ENCODE results near the gene CRYBG3. TPM values are rescaled to one million over a fixed set of nuclear protein-coding genes. Genes with fewer than 3 reads are reported as not detected.

Gene CRYBG3
- total and polyA plus RNA-seq, 2 experiments from 2014 or later = 2.7 to 20.9 TPM

GRCh38 chr3:97838393-97838792 is 16.6 kb downstream of the CRYBG3 start:
- Histone ChIP-seq H3K36me3 (no peaks in the 10 kb centered on the region), H3K27ac (no peak overlapping the region), H3K27me3 (no peaks in the 10 kb centered on the region), H3K9me3 (ENCODE audit: low read depth) (no peaks in the 10 kb centered on the region), H3K4me1 (ENCODE audit: low read depth) (no peaks in the 10 kb centered on the region), H3K4me3 (no peak overlapping the region)
- no peak for DNase-seq (ENCODE audit: low read depth in 1 of 2, low spot score in 1 of 2)
- no peak for TF ChIP-seq CTCF (IDR thresholded peaks at IDR 0.05; ENCODE audit: low read depth, low read length)

- Histone ChIP-seq H3K4me3 (no peak overlapping the region), H3K36me3 (no peaks in the 10 kb centered on the region), H3K27ac (no peak overlapping the region), H3K9me3 (ENCODE audit: low read depth) (no peaks in the 10 kb centered on the region), H3K27me3 (no peaks in the 10 kb centered on the region), H3K4me1 (ENCODE audit: low read depth) (no peaks in the 10 kb centered on the region)
- DNase-seq (ENCODE audit: low read depth in 1 of 2, low spot score in 1 of 2) = no peak
- TF ChIP-seq CTCF (IDR thresholded peaks at IDR 0.05; ENCODE audit: low read depth, low read length) = no peak
Measured at GRCh38 chr3:97839944-97840343, 18.1 kb downstream of the CRYBG3 start.

GRCh38 chr3:97841304-97841703 is 19.5 kb downstream of the CRYBG3 start:
- H3K36me3 ChIP-seq = no peaks in the 10 kb centered on the region
- H3K4me1 ChIP-seq (ENCODE audit: low read depth) = no peaks in the 10 kb centered on the region
- no peak for DNase-seq (ENCODE audit: low read depth in 1 of 2, low spot score in 1 of 2)
- no peak overlapping the region for H3K4me3 ChIP-seq
- no peak for TF ChIP-seq CTCF (IDR thresholded peaks at IDR 0.05; ENCODE audit: low read depth, low read length)
- H3K9me3 ChIP-seq (ENCODE audit: low read depth) = no peaks in the 10 kb centered on the region
- H3K27me3 ChIP-seq = no peaks in the 10 kb centered on the region
- no peak overlapping the region for H3K27ac ChIP-seq

GRCh38 chr3:97841956-97842355 is 20.1 kb downstream of the CRYBG3 start:
- DNase-seq (ENCODE audit: low read depth in 1 of 2, low spot score in 1 of 2) = no peak
- no peaks in the 10 kb centered on the region for H3K9me3 ChIP-seq (ENCODE audit: low read depth)
- H3K36me3 ChIP-seq = no peaks in the 10 kb centered on the region
- no peak for TF ChIP-seq CTCF (IDR thresholded peaks at IDR 0.05; ENCODE audit: low read depth, low read length)
- no peaks in the 10 kb centered on the region for H3K27me3 ChIP-seq
- H3K27ac ChIP-seq = no peak overlapping the region
- no peak overlapping the region for H3K4me3 ChIP-seq
- no peaks in the 10 kb centered on the region for H3K4me1 ChIP-seq (ENCODE audit: low read depth)

- Histone ChIP-seq H3K27ac (no peak overlapping the region), H3K4me1 (ENCODE audit: low read depth) (no peaks in the 10 kb centered on the region), H3K27me3 (no peaks in the 10 kb centered on the region), H3K9me3 (ENCODE audit: low read depth) (no peaks in the 10 kb centered on the region), H3K36me3 (no peaks in the 10 kb centered on the region), H3K4me3 (no peak overlapping the region)
- DNase-seq (ENCODE audit: low read depth in 1 of 2, low spot score in 1 of 2) = no peak
- no peak for TF ChIP-seq CTCF (IDR thresholded peaks at IDR 0.05; ENCODE audit: low read depth, low read length)
Measured at GRCh38 chr3:97848779-97849178, 27.0 kb downstream of the CRYBG3 start.

GRCh38 chr3:97857401-97857800 is 35.6 kb downstream of the CRYBG3 start:
- H3K27me3 ChIP-seq = no peaks in the 10 kb centered on the region
- H3K9me3 ChIP-seq (ENCODE audit: low read depth) = no peaks in the 10 kb centered on the region
- no peaks in the 10 kb centered on the region for H3K4me1 ChIP-seq (ENCODE audit: low read depth)
- H3K36me3 ChIP-seq = no peaks in the 10 kb centered on the region
- no peak for TF ChIP-seq CTCF (IDR thresholded peaks at IDR 0.05; ENCODE audit: low read depth, low read length)
- DNase-seq (ENCODE audit: low read depth in 1 of 2, low spot score in 1 of 2) = no peak
- no peak overlapping the region for H3K4me3 ChIP-seq
- no peak overlapping the region for H3K27ac ChIP-seq

Measured in cardiac muscle cell (in vitro differentiated cells and primary cell).